ENCODE measurements around the gene GJA5.

DNA sequence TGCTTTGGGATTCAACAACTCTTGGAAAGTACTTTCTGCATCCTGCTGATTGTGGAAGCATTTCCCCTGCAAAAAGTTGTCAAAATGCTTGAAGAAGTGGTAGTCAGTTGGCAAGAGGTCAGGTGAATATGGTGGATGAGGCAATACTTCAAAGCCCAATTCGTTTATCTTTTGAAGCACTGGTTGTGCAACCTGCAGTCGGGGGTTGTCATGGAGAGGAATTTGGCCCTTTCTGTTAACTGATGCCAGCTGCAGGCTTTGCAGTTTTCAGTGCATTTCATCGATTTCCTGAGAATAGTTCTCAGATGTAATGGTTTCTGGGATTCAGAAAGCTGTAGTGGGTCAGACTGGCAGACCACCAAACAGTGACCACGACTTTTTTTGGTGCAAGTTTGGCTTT lies 47.6 kb upstream of the GJA5 start:
- TF ChIP-seq CTCF (conservative IDR thresholded peaks at IDR 0.05) (no peak), EZH2 (IDR thresholded peaks at IDR 0.05; ENCODE audit: low read depth) (no peak)

Data from PC-9 (cell line).